Measurements from ENCODE around the gene AKR1A1.

The AKR1A1 gene

GRCh38 chr1:45612941-45613579, 62.4 kb downstream of the AKR1A1 start:
- Histone ChIP-seq H3K27ac (replicated peaks; ENCODE audit: low read length) (no peak overlapping the region), H3K9ac (ENCODE audit: low read depth, low read length, poor library complexity) (no peak overlapping the region), H2BK15ac (ENCODE audit: low read length) (no peak overlapping the region), H2BK5ac (ENCODE audit: low read length) (no peak overlapping the region), H3K4me3 (ENCODE audit: low read length in 2 of 2) (no peak overlapping the region), H3K23ac (ENCODE audit: low read depth, low read length, poor library complexity) (no peak overlapping the region), H3K36me3 (replicated peaks in 1 of 2; ENCODE audit: control insufficient read depth in 2 of 2, insufficient read depth in 2 of 2, low read length in 2 of 2) (peaks cover 46 to 98% of the 10 kb centered on the region in 2 donors), H3K4me1 (ENCODE audit: control insufficient read depth in 2 of 2, insufficient read depth in 1 of 2, low read depth in 1 of 2, low read length in 2 of 2) (no peaks in the 10 kb centered on the region), H3K9me3 (replicated peaks in 1 of 2; ENCODE audit: control insufficient read depth in 2 of 2, insufficient read depth in 1 of 2, low read depth in 1 of 2, low read length in 2 of 2) (peaks cover 0 to 1% of the 10 kb centered on the region in 2 donors), H2BK120ac (ENCODE audit: low read depth, low read length) (no peak overlapping the region), H2AK5ac (ENCODE audit: low read depth, low read length) (no peak overlapping the region), H3K14ac (ENCODE audit: low read length) (no peak overlapping the region), H2BK12ac (ENCODE audit: low read length) (no peak overlapping the region), H3K79me1 (ENCODE audit: low read depth, low read length) (no peaks in the 10 kb centered on the region), H3K27me3 (ENCODE audit: control insufficient read depth in 3 of 3, insufficient read depth in 3 of 3, low read depth in 1 of 3, low read length in 3 of 3) (no peaks in the 10 kb centered on the region), H4K8ac (ENCODE audit: low read depth, low read length) (no peak overlapping the region), H3K4me2 (ENCODE audit: insufficient read depth, low read length, poor library complexity, severe bottlenecking) (no peak overlapping the region), H3K4ac (ENCODE audit: low read length) (no peak overlapping the region), H4K91ac (ENCODE audit: low read depth, low read length, poor library complexity) (no peak overlapping the region), H3K18ac (ENCODE audit: low read length) (no peak overlapping the region), H2AFZ (ENCODE audit: low read length) (no peak overlapping the region)
- no CpG with 5 or more reads among the region's 8 CpGs for WGBS, 2 donors (ENCODE audit: extremely low coverage in 2 of 2, insufficient read length in 2 of 2, insufficient replicate concordance in 1 of 2)
- DNase-seq (ENCODE audit: low spot score) = no peak

- no CpG with 5 or more reads among the region's 1 CpG for WGBS, 2 donors (ENCODE audit: extremely low coverage in 2 of 2, insufficient read length in 2 of 2, insufficient replicate concordance in 1 of 2)
- no peaks in the 10 kb centered on the region for H3K27me3 ChIP-seq (ENCODE audit: control insufficient read depth in 3 of 3, insufficient read depth in 3 of 3, low read depth in 1 of 3, low read length in 3 of 3)
- no peak for DNase-seq (ENCODE audit: low spot score)
- no peak overlapping the region for H2BK12ac ChIP-seq (ENCODE audit: low read length)
- H3K79me1 ChIP-seq (ENCODE audit: low read depth, low read length) = peaks cover 2% of the 10 kb centered on the region
- no peak overlapping the region for H3K18ac ChIP-seq (ENCODE audit: low read length)
- no peaks in the 10 kb centered on the region for H3K9me3 ChIP-seq (replicated peaks in 1 of 2; ENCODE audit: control insufficient read depth in 2 of 2, insufficient read depth in 1 of 2, low read depth in 1 of 2, low read length in 2 of 2)
- H4K8ac ChIP-seq (ENCODE audit: low read depth, low read length) = no peak overlapping the region
- H3K4ac ChIP-seq (ENCODE audit: low read length) = no peak overlapping the region
- H3K27ac ChIP-seq (replicated peaks; ENCODE audit: low read length) = no peak overlapping the region
- H2BK5ac ChIP-seq (ENCODE audit: low read length) = no peak overlapping the region
- peaks cover 42 to 97% of the 10 kb centered on the region in 2 donors for H3K36me3 ChIP-seq (replicated peaks in 1 of 2; ENCODE audit: control insufficient read depth in 2 of 2, insufficient read depth in 2 of 2, low read length in 2 of 2)
- H2AK5ac ChIP-seq (ENCODE audit: low read depth, low read length) = no peak overlapping the region
- no peak overlapping the region for H4K91ac ChIP-seq (ENCODE audit: low read depth, low read length, poor library complexity)
- H3K9ac ChIP-seq (ENCODE audit: low read depth, low read length, poor library complexity) = no peak overlapping the region
- H3K4me3 ChIP-seq (ENCODE audit: low read length in 2 of 2) = no peak overlapping the region
- H3K4me2 ChIP-seq (ENCODE audit: insufficient read depth, low read length, poor library complexity, severe bottlenecking) = no peak overlapping the region
- H3K4me1 ChIP-seq (ENCODE audit: control insufficient read depth in 2 of 2, insufficient read depth in 1 of 2, low read depth in 1 of 2, low read length in 2 of 2) = no peaks in the 10 kb centered on the region
- no peak overlapping the region for H2BK15ac ChIP-seq (ENCODE audit: low read length)
- no peak overlapping the region for H3K14ac ChIP-seq (ENCODE audit: low read length)
- no peak overlapping the region for H3K23ac ChIP-seq (ENCODE audit: low read depth, low read length, poor library complexity)
- no peak overlapping the region for H2BK120ac ChIP-seq (ENCODE audit: low read depth, low read length)
- no peak overlapping the region for H2AFZ ChIP-seq (ENCODE audit: low read length)
Observed at GRCh38 chr1:45615885-45616284, 65.3 kb downstream of the AKR1A1 start.

DNA sequence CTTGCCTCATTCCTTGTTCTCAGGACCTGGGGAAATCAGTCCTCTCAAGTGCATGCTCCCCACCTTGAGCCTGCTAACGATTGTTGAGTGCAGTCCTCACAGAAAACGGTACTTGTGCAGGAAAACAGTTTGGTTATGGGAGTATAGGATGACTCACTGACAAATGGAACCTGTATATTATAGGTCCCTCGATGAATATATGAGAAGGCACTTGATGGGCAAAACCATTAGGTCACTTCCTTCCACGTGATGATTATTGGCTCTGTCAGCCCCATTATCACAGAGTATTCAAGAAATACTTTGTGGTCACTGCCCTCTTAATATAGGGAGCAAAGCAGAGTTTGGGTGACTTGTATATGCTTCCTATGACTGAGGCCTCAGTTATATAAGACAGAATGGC, 67.0 kb downstream of the AKR1A1 start:
- no peak for DNase-seq (ENCODE audit: low spot score)
- Histone ChIP-seq H3K27me3 (ENCODE audit: control insufficient read depth in 3 of 3, insufficient read depth in 3 of 3, low read depth in 1 of 3, low read length in 3 of 3) (no peaks in the 10 kb centered on the region), H3K14ac (ENCODE audit: low read length) (no peak overlapping the region), H3K36me3 (replicated peaks in 1 of 2; ENCODE audit: control insufficient read depth in 2 of 2, insufficient read depth in 2 of 2, low read length in 2 of 2) (peaks cover 44 to 79% of the 10 kb centered on the region in 2 donors), H2BK120ac (ENCODE audit: low read depth, low read length) (no peak overlapping the region), H3K9me3 (replicated peaks in 1 of 2; ENCODE audit: control insufficient read depth in 2 of 2, insufficient read depth in 1 of 2, low read depth in 1 of 2, low read length in 2 of 2) (no peaks in the 10 kb centered on the region), H4K91ac (ENCODE audit: low read depth, low read length, poor library complexity) (no peak overlapping the region), H3K4me1 (ENCODE audit: control insufficient read depth in 2 of 2, insufficient read depth in 1 of 2, low read depth in 1 of 2, low read length in 2 of 2) (peaks cover 3 to 4% of the 10 kb centered on the region in 2 donors), H4K8ac (ENCODE audit: low read depth, low read length) (no peak overlapping the region), H3K9ac (ENCODE audit: low read depth, low read length, poor library complexity) (no peak overlapping the region), H2BK5ac (ENCODE audit: low read length) (no peak overlapping the region), H2BK12ac (ENCODE audit: low read length) (no peak overlapping the region), H3K4ac (ENCODE audit: low read length) (no peak overlapping the region), H3K23ac (ENCODE audit: low read depth, low read length, poor library complexity) (no peak overlapping the region), H2BK15ac (ENCODE audit: low read length) (no peak overlapping the region), H3K4me2 (ENCODE audit: insufficient read depth, low read length, poor library complexity, severe bottlenecking) (no peak overlapping the region), H3K18ac (ENCODE audit: low read length) (no peak overlapping the region), H2AFZ (ENCODE audit: low read length) (no peak overlapping the region), H3K27ac (replicated peaks; ENCODE audit: low read length) (no peak overlapping the region), H3K4me3 (ENCODE audit: low read length in 2 of 2) (no peak overlapping the region), H2AK5ac (ENCODE audit: low read depth, low read length) (no peak overlapping the region), H3K79me1 (ENCODE audit: low read depth, low read length) (peaks cover 2% of the 10 kb centered on the region)
- WGBS, 2 donors (ENCODE audit: extremely low coverage in 2 of 2, insufficient read length in 2 of 2, insufficient replicate concordance in 1 of 2) = no CpG with 5 or more reads among the region's 4 CpGs

GRCh38 chr1:45619149-45619921, 68.7 kb downstream of the AKR1A1 start:
- H3K4me2 ChIP-seq (ENCODE audit: insufficient read depth, low read length, poor library complexity, severe bottlenecking) = no peak overlapping the region
- peaks cover 3 to 4% of the 10 kb centered on the region in 2 donors for H3K4me1 ChIP-seq (ENCODE audit: control insufficient read depth in 2 of 2, insufficient read depth in 1 of 2, low read depth in 1 of 2, low read length in 2 of 2)
- no peak overlapping the region for H2BK15ac ChIP-seq (ENCODE audit: low read length)
- H3K9ac ChIP-seq (ENCODE audit: low read depth, low read length, poor library complexity) = no peak overlapping the region
- no peak overlapping the region for H3K14ac ChIP-seq (ENCODE audit: low read length)
- H2BK120ac ChIP-seq (ENCODE audit: low read depth, low read length) = no peak overlapping the region
- H3K79me1 ChIP-seq (ENCODE audit: low read depth, low read length) = peaks cover 2% of the 10 kb centered on the region
- no peak overlapping the region for H2AK5ac ChIP-seq (ENCODE audit: low read depth, low read length)
- H2BK12ac ChIP-seq (ENCODE audit: low read length) = no peak overlapping the region
- H3K27me3 ChIP-seq (ENCODE audit: control insufficient read depth in 3 of 3, insufficient read depth in 3 of 3, low read depth in 1 of 3, low read length in 3 of 3) = no peaks in the 10 kb centered on the region
- no peak overlapping the region for H3K4me3 ChIP-seq (ENCODE audit: low read length in 2 of 2)
- no peak overlapping the region for H3K23ac ChIP-seq (ENCODE audit: low read depth, low read length, poor library complexity)
- no peak overlapping the region for H3K27ac ChIP-seq (replicated peaks; ENCODE audit: low read length)
- WGBS, 2 donors (ENCODE audit: extremely low coverage in 2 of 2, insufficient read length in 2 of 2, insufficient replicate concordance in 1 of 2) = no CpG with 5 or more reads among the region's 8 CpGs
- peaks cover 42 to 78% of the 10 kb centered on the region in 2 donors for H3K36me3 ChIP-seq (replicated peaks in 1 of 2; ENCODE audit: control insufficient read depth in 2 of 2, insufficient read depth in 2 of 2, low read length in 2 of 2)
- no peaks in the 10 kb centered on the region for H3K9me3 ChIP-seq (replicated peaks in 1 of 2; ENCODE audit: control insufficient read depth in 2 of 2, insufficient read depth in 1 of 2, low read depth in 1 of 2, low read length in 2 of 2)
- DNase-seq (ENCODE audit: low spot score) = no peak
- no peak overlapping the region for H4K8ac ChIP-seq (ENCODE audit: low read depth, low read length)
- no peak overlapping the region for H4K91ac ChIP-seq (ENCODE audit: low read depth, low read length, poor library complexity)
- H3K4ac ChIP-seq (ENCODE audit: low read length) = no peak overlapping the region
- no peak overlapping the region for H2AFZ ChIP-seq (ENCODE audit: low read length)
- H3K18ac ChIP-seq (ENCODE audit: low read length) = no peak overlapping the region
- no peak overlapping the region for H2BK5ac ChIP-seq (ENCODE audit: low read length)
